ENCODE data around the gene DOCK2.

The DOCK2 gene

GRCh38 chr5:169778622-169779596 lies 141.8 kb downstream of the DOCK2 start:
- TF ChIP-seq, protein P1, sequence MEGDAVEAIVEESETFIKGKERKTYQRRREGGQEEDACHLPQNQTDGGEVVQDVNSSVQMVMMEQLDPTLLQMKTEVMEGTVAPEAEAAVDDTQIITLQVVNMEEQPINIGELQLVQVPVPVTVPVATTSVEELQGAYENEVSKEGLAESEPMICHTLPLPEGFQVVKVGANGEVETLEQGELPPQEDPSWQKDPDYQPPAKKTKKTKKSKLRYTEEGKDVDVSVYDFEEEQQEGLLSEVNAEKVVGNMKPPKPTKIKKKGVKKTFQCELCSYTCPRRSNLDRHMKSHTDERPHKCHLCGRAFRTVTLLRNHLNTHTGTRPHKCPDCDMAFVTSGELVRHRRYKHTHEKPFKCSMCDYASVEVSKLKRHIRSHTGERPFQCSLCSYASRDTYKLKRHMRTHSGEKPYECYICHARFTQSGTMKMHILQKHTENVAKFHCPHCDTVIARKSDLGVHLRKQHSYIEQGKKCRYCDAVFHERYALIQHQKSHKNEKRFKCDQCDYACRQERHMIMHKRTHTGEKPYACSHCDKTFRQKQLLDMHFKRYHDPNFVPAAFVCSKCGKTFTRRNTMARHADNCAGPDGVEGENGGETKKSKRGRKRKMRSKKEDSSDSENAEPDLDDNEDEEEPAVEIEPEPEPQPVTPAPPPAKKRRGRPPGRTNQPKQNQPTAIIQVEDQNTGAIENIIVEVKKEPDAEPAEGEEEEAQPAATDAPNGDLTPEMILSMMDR (IDR thresholded peaks at IDR 0.05), result no peak
- peak; percentile 9 for DNase-seq
- Mint-ChIP-seq H3K27ac (no peak overlapping the region), H3K9me3 (no peaks in the 10 kb centered on the region), H3K36me3 (ENCODE audit: low read depth) (no peaks in the 10 kb centered on the region), H3K4me1 (peaks cover 37% of the 10 kb centered on the region), H3K27me3 (ENCODE audit: low read depth, poor library complexity) (peaks cover 28% of the 10 kb centered on the region), H3K4me3 (no peak overlapping the region)

GRCh38 chr5:169781420-169782345 lies 144.6 kb downstream of the DOCK2 start:
- TF ChIP-seq, protein P1 (IDR thresholded peaks at IDR 0.05), result no peak
- DNase-seq, result no peak
- H3K36me3 Mint-ChIP-seq (ENCODE audit: low read depth), result no peaks in the 10 kb centered on the region
- no peak overlapping the region for H3K4me3 Mint-ChIP-seq
- no peaks in the 10 kb centered on the region for H3K9me3 Mint-ChIP-seq
- no peak overlapping the region for H3K27ac Mint-ChIP-seq
- H3K27me3 Mint-ChIP-seq (ENCODE audit: low read depth, poor library complexity), result peaks cover 34% of the 10 kb centered on the region
- H3K4me1 Mint-ChIP-seq, result peaks cover 34% of the 10 kb centered on the region

DNA sequence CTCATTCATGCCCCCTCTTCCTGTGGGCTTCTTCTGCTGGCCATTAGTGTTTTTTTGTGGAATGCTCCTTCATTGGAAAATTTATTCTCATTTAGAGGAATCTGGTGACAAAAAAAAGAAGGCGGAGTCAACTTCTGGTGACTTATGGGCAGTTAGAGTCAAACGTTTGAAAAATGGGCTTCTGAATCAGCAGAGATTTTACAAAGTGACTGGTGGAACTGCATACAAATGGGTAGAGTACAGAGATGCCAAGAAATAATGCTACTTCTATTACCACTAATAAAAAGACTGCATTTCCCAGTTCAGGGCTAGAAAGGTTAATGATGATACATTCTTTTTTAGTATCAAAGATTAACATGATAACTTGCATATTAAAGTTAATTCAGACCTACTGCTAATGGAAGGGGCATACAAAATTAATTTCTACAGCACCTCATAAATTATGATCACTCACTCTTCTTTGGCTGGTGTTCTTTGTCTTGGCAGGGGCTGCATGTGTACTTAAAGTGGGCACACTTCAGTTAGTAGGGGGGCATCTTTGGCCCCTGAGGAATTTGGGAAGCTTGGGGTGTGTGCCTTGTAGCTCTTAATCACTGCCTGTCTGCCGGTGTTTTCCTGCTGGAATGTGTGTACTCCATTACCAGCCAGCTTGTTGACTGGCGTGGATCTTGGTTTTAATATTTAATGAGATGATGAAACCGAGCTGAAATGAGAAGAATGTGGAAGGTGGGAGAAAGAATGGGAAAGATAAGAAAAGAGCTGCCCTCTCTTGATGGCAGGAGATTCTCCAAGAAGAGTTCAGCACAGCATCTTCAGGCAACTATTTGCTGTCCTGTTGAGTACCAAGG lies 148.9 kb downstream of the DOCK2 start:
- Mint-ChIP-seq H3K27ac (no peak overlapping the region), H3K4me1 (no peaks in the 10 kb centered on the region), H3K27me3 (ENCODE audit: low read depth, poor library complexity) (peaks cover 24% of the 10 kb centered on the region), H3K9me3 (no peaks in the 10 kb centered on the region), H3K4me3 (no peak overlapping the region), H3K36me3 (ENCODE audit: low read depth) (no peaks in the 10 kb centered on the region)
- TF ChIP-seq, protein P1 (IDR thresholded peaks at IDR 0.05), result no peak
- no peak for DNase-seq

DNA sequence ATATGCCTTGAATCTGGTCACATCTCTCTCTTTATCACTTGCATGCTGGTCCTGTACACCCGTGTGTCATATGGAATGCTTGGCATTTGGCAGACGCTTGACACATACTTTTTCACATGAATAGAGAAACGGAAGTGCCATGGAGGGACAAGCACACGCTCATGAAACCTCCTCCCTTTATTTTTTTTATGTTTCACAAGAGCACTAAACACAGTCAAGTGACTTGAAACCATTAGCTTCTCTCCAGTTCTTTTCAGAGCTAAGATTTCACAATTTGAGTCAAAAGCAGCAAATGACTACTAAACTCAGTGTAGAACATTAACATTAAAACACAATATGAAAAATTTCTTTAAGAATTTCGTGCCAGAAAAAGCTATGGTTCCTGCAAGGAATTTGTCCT lies 151.1 kb downstream of the DOCK2 start:
- H3K4me3 Mint-ChIP-seq, result no peak overlapping the region
- no peaks in the 10 kb centered on the region for H3K9me3 Mint-ChIP-seq
- H3K27ac Mint-ChIP-seq, result no peak overlapping the region
- no peak for DNase-seq
- no peaks in the 10 kb centered on the region for H3K4me1 Mint-ChIP-seq
- TF ChIP-seq, protein P1 (IDR thresholded peaks at IDR 0.05), result no peak
- H3K36me3 Mint-ChIP-seq (ENCODE audit: low read depth), result no peaks in the 10 kb centered on the region
- H3K27me3 Mint-ChIP-seq (ENCODE audit: low read depth, poor library complexity), result peaks cover 10% of the 10 kb centered on the region

DNA sequence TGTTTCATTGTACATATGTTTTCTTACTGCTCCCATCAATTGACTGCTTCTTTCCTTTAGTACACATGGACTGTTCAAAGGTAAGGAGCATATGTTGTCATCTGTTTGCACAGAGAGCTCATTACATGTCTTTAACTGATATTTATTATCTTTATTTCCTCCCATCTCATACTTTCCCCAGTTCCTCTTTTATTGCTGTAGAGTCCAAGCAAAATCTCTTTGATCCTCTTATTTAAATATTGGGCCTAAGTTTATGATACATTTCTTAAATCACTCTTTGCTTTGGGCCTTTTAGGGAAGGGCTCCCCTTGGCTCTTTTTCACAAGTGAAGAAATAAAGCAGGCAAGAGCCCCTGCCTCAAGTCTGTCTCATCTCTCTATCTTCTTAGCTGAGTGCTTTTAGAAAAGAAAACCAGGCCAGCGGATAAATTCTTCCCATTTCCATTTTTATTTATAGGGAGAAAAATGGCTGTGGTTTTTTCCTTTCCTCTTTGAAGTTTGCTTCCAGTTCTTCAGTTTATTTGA lies 152.4 kb downstream of the DOCK2 start:
- H3K4me1 Mint-ChIP-seq, result no peaks in the 10 kb centered on the region
- TF ChIP-seq, protein P1 (IDR thresholded peaks at IDR 0.05), result no peak
- DNase-seq, result no peak
- no peaks in the 10 kb centered on the region for H3K36me3 Mint-ChIP-seq (ENCODE audit: low read depth)
- H3K27ac Mint-ChIP-seq, result no peak overlapping the region
- H3K4me3 Mint-ChIP-seq, result no peak overlapping the region
- H3K9me3 Mint-ChIP-seq, result no peaks in the 10 kb centered on the region
- H3K27me3 Mint-ChIP-seq (ENCODE audit: low read depth, poor library complexity), result peaks cover 10% of the 10 kb centered on the region

Measured in nephron progenitor cell (in vitro differentiated cells).